Right lung (tissue), 5 donors: ENCODE data around the gene PTPN6. TPM values are rescaled to one million over a fixed set of nuclear protein-coding genes. Genes with fewer than 3 reads are reported as not detected.

Experiments
- DNase-seq, 2 donors: peaks; one replicate each; pipeline ENCODE4 v3.0.0-alpha.2; 2013
- polyA plus RNA-seq, 5 donors: library from polyadenylated mRNA; unstranded; fragments of 120-200 nt; gene quantifications; one replicate each; pipeline versions ENCODE4 v1.2.1 to v1.2.3, GENCODE V29; 2013; ENCODE audit warnings: inconsistent platforms in 1 of 5, low replicate concordance in 1 of 5; ENCODE audit not compliant: insufficient read length in 5 of 5, insufficient read depth in 1 of 5

Gene PTPN6
- polyA plus RNA-seq, 5 donors, result 15.1 to 21.8 (median 19.0) TPM

DNA sequence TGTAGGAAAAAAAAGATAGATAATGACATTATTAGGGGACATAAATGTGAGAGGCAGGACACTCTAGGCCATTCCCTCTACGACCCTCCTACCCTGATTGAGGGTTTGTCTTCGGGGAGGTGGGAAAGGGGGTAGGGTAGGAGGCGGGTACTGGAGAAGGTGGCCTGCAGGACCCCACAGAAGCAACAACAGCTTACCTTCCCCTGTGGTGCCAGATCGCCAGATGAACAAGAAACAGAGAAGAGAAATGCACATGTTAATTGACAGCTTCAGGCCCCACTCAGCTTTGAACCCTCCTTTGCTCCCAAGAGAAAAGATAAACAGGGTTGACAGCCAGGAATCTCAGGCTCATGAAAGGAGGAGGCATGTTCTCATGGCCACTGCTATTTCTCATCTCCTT, 14.6 kb downstream of the PTPN6 start:
- no peak for DNase-seq

DNA sequence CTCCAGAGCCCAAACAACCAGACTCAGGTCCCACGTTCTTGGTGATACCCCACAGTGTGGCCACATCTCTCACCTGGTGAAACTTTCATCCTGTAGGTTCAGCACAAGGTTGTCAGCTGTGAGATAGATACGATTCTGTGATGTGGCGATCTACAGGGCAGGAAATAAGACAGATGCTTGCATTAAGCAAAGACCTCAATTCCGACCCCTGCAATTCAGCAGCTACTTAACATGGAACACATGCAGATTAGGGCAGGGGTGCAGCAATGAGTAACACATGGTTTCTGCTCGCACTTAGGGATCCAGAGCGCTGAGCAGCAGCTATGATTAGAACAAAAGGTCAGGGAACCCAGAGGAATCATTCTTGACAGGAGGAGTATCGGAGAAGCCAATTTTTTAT, 15.2 kb downstream of the PTPN6 start:
- no peak for DNase-seq

- DNase-seq, result no peak
Observed at GRCh38 chr12:6967651-6968100, 16.5 kb downstream of the PTPN6 start.

DNA sequence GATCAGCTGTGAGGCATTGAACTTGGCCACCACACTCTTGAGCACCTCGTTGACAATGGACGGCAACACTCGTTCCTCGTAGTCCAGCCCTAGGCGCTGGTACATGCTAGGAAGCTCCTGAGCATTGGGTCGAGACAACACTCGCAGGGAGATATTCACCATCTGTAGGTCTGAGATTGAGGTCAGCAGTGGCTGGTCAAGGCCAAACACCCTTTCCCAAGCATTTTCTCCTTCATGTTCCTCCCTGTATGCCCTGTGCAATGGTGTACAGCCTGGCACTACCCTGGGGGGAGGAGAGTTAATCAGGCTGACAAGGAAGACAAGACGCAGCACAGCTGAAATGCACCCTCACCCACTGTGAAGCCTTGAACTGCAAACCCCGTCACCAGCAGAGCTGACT, 17.3 kb downstream of the PTPN6 start:
- DNase-seq, result no peak

GRCh38 chr12:6970096-6970527, 19.0 kb downstream of the PTPN6 start:
- DNase-seq, result no peak

DNA sequence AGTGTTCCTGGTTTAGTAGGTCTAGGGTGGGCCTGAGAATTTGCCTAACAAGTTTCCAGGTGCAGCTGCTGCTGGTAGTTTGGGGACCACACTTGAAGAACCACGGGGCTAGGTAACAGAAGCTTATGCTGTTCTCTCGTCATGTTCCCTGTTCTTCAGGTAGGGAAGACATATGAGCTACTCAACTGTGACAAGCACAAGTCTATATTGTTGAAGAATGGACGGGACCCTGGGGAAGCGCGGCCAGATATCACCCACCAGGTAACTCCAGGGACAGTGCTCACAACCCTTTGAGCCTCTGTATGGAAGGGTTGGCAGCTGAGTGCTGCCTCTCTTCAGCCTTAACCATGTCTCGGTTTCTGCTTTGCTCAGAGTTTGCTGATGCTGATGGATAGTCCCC, 23.0 kb downstream of the PTPN6 start:
- no peak for DNase-seq

- no peak for DNase-seq
Observed at GRCh38 chr12:6975297-6976032, 24.3 kb downstream of the PTPN6 start.

GRCh38 chr12:6977653-6978052, 26.5 kb downstream of the PTPN6 start:
- no peak for DNase-seq

DNA sequence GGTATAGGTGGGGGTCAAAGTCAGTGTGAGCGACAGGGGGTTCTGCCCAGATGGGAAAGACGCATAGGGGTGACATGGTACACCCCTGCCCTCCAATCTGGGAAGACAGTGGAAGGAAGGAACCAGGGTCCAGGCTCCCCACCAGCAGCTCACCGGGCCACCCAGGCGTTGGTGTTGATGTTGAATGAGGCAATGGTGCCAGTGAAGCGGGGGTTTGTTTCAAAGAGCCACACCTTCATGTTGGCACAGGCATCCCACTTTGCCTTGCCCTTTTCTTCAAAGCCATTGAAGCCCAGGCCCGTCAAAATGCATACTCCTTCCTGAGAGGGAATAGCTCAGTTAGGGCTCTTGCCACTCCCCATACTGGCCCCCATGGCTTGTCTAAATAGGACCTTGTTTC, 27.0 kb downstream of the PTPN6 start:
- no peak for DNase-seq

DNA sequence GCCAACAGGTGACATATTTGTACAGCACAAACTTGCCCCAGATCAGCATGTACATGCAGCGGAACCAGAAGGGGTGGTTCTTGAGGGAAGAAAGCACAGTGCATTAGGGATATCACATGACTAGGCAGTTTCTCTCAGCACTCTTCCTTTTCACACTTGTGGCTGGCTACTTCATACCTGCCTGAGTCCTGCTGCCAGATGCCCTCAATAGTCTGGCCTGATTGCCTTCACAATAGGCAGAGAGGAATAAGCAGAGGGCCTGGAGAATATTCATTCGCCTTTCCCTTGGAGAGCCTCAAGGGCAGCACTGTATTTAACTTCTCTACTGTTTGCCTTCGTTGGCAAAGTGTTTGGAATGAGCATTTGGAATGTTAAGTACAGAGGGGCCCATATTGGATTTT, 27.5 kb downstream of the PTPN6 start:
- peak in 1 of 2 donors; percentile 51 for DNase-seq

DNA sequence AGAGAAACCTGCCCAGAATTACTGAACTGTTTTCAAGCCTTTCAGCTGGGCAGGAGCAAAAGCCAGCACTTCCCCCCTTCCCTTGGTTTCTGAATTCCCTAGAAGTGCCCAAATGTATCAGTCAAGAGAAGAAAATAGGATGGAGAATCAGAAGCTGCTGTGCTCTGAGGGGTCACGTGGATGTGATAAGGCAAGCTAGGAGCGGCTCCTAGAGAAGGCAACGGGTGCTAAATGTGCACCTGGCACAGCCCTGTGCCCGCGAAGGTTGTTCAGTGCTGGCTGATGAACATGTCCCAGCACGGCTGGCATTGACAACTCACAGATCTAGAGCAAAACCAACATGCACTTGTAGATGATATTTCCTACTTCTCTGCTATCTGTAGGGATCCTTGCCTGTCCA, 27.9 kb downstream of the PTPN6 start:
- no peak for DNase-seq

DNA sequence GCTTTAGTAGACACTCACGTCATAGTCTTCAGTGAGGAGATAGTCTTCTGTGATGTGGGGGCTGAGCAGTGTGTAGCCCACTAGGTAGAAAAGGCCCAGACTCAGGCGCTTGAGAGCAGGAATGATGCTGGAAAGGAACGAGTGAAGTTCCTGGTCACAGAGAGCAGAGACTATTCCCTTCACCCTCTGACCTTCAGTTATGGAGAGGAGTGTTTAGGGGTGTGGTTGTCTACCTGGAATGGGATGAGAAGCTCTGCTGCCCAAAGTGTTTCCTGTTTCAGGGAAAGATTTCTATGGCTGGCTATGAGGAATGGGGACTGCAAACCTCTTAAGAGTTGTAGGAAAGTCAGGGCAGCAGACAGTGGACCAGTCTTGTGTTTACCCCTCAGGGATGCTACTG, 28.3 kb downstream of the PTPN6 start:
- DNase-seq, result no peak

- no peak for DNase-seq
Observed at GRCh38 chr12:6980075-6980474, 28.9 kb downstream of the PTPN6 start.

- DNase-seq, result no peak
Observed at GRCh38 chr12:6980740-6981139, 29.6 kb downstream of the PTPN6 start.

DNA sequence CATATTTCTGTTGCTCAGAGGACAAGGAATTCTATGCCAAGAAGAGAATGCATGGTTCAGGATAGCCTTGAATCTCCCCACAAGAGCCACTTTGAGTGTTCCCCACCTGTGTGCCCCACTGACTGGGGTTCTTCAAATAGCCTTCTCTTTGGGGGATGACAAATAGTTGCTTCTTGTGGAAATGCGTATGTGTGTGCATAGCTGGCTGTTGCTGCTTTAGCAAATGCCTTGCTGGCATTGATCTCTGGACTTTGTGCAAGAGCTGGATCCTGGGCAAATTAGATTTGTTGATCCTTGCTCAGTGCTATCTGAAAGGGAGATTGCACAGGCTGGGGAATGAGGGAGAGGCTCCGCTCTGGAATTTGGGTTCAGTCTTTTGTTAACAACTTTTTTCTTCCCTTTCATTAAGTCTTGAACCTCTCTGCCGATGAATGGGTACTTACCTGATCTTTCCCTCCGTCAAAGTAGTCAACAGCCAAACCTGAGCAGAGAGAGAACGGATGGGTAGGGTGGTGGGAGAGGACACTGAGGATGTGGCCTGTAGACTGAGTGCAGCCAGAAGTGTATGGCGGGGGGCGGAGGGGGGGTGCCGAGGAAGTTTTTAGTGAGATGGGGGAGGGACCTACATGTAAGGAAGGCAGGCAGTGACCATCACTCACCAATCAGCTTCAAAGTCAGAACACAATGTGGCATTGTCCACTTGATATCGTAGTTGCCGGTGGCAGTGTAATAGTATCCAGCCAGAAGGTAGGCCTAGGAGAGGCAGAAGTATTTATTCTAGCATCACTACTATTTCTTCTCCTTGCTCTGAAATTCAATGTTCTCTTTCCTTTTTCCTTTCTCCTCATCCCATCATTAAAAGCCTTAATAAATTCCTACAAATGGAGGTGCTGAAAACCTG, 30.2 kb downstream of the PTPN6 start:
- DNase-seq, result no peak

DNA sequence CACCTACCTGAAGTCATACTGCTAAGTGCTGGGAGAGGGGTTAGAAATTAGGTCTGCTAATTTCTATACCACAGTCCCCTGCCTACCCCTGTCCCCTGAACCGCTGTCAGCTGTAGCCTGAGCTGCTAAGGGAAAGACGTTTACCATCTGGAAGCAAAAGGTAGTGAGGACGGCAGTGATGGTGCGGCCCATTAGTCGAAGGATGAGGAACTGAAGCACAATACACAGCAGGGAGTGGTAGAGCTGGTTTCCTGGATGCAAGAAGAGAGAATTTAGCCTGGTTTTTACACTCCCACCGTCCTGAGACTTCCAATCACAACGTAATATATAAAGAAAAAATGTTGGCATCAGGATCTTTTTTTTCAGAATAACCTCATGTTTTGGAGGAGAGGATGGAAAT, 31.4 kb downstream of the PTPN6 start:
- DNase-seq, result no peak

- peak; percentile 59 to 61 for DNase-seq
Observed at GRCh38 chr12:6987956-6988553, 36.9 kb downstream of the PTPN6 start.

- DNase-seq, result no peak
Observed at GRCh38 chr12:6996040-6996441, 44.9 kb downstream of the PTPN6 start.

DNA sequence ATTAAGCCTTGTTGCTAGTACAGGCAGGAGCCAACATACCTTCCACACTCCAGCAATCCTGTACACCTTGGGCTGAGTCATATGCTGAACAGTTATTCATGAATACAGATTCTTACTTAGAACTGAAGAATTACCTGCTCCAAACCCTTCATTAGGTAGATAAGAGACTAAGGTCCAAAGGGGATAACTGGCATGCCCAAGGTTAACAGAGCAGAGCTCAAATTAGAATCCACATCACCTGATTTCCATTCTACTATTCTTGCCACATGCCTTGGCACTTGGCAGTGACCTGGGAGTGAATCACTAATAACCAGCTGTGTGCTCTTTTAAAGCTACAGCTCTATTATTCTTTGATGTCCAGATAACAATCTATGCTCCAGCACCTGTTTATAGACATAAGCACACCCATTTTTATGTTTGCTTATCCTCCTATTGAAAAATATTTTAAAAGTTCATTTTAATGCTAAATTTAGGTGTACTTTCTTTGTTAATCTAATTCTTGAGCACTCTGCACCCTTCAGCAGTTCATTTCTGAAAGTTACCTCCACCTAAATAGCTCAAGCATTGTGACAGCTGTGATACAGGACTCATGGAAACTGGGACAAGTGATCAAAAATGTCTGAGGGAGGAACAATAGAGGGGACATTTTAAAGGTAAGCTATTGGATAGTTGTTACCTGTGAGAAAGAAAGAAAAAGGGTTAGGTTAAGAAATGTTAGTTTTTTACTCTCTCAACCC, 47.7 kb downstream of the PTPN6 start:
- DNase-seq, result no peak

GRCh38 chr12:7001921-7002591, 50.9 kb downstream of the PTPN6 start:
- DNase-seq, result no peak

DNA sequence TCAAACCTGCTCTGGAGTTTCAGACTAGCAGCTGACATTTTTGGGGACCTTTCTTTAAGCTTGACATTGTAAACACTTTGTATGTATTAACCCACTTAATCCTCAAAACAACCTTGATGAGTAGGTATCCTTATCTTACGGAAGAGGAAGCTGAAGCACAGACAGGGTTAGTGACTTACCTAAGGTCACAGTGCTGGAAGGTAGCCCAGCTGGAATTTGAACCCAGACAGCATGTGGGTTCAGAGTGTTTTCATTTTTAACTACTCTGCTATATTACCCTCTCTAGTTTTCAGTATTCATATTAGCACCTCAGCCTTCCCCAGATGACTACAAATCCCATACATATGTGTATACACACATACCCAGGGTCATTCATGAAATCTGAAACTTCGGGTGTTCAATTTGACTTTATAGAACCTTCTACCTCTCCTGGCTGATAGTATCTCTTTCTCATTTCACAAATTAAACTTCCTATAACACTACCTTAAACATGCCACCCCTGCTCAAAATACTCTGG, 53.2 kb downstream of the PTPN6 start:
- DNase-seq, result no peak
